ENCODE measurements around the gene THSD4.

DNA sequence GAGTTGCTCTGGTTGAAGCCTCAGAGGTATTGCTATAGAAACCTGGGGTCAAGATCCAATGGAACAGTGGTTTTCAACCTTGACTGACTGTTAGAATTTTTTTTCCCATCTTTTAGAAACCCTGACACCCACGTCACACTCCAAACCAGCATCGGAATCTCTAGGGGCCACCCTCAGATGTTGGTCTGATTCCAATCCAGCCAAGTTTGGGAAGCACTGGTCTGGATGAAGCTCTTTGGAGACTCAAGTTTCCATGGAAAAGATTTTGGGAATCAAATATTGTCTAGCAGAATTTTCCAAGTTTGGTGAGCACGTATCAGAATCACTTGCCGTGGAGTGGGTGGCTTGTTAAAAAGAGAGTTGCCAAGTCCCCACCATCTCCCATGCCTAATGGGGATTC lies 103.8 kb downstream of the THSD4 start:
- TF ChIP-seq CTCF (conservative IDR thresholded peaks at IDR 0.05 in 1 of 2, IDR thresholded peaks at IDR 0.05 in 1 of 2; ENCODE audit: extremely low read depth in 1 of 2, insufficient read depth in 1 of 2, low read depth in 1 of 2, low read length in 2 of 2), result no peak
- TF ChIP-seq EZH2 (IDR thresholded peaks at IDR 0.05; ENCODE audit: borderline replicate concordance, low read length), result no peak
